ENCODE measurements around the gene RELN. TPM values are rescaled to one million over a fixed set of nuclear protein-coding genes. Genes with fewer than 3 reads are reported as not detected.
A peak's percentile ranks its signal among the peaks of the same experiment; 100 is the strongest.

Gene RELN
- total RNA-seq, 2 donors from 2014 or later, result not detected

GRCh38 chr7:104008107-104008506, 18.6 kb upstream of the RELN start:
- Mint-ChIP-seq H3K36me3 (ENCODE audit: low read depth) (no peaks in the 10 kb centered on the region), H3K9me3 (no peaks in the 10 kb centered on the region), H3K4me1 (no peaks in the 10 kb centered on the region), H3K27me3 (peaks cover 18% of the 10 kb centered on the region), H3K4me3 (no peak overlapping the region), H3K27ac (no peak overlapping the region)
- no peak for ATAC-seq (replicated peaks)

DNA sequence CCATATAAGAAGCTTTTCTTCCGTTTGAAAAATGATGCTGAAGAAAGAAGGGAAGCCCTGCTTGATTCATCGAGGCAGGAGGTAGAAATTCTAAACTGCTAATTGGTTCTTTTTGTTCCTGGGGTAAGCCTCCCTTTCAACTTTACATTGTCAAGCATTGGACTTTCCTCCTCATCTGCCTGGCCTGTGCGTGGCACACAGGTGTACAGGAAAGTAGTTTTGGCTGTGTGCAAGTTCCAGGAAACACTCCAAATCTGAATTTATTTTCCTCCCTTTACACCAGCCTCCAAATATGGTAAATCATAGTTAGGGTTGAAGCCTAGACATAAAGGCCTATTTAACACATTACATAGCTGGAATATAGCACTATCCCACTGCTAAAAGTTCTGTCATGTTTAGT, 18.2 kb upstream of the RELN start:
- H3K27ac Mint-ChIP-seq, result no peak overlapping the region
- no peak for ATAC-seq (replicated peaks)
- H3K9me3 Mint-ChIP-seq, result no peaks in the 10 kb centered on the region
- H3K4me1 Mint-ChIP-seq, result no peaks in the 10 kb centered on the region
- H3K4me3 Mint-ChIP-seq, result no peak overlapping the region
- H3K27me3 Mint-ChIP-seq, result peaks cover 22% of the 10 kb centered on the region
- no peaks in the 10 kb centered on the region for H3K36me3 Mint-ChIP-seq (ENCODE audit: low read depth)

DNA sequence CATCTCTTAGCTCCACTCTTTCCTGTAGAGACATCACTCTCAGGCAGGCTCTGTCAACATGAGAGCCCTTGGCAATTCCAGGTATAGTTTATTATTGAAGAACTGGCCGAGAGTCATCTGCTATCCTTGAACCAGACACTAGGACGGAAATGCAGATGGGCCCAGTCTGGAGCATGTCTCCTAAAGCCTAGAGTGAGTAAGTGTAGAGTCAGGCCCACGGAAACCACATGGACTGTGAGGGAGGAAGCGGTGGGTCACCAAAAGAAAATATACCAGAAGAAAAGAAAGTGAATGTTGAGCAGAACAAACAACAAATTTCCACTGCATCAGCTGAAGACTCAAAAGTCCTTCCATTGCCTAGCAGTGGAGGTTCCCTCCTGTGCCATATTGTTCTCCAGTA, 15.7 kb upstream of the RELN start:
- Mint-ChIP-seq H3K27ac (no peak overlapping the region), H3K9me3 (no peaks in the 10 kb centered on the region), H3K4me1 (no peaks in the 10 kb centered on the region), H3K4me3 (no peak overlapping the region), H3K27me3 (peaks cover 11% of the 10 kb centered on the region), H3K36me3 (ENCODE audit: low read depth) (no peaks in the 10 kb centered on the region)
- no peak for ATAC-seq (replicated peaks)

DNA sequence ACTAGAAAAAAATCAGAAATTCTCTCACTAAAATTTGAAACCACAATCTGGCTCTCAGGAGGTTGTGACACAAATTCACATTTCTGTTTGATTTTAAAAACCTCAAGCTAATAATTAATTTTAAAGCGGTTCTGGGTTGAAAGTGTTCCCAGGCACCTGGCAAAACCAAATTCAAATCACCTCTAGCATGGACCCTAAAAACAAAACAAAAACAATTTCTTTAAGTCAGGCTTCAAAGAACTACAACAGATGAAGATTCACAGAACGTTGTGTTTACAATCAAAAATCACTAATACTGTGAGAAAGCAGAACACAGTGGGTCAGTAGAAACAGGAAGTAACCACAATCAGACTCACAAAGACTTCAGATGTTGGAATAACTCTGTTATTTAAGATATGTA, 7.2 kb upstream of the RELN start:
- H3K9me3 Mint-ChIP-seq, result no peaks in the 10 kb centered on the region
- no peaks in the 10 kb centered on the region for H3K36me3 Mint-ChIP-seq (ENCODE audit: low read depth)
- no peak overlapping the region for H3K27ac Mint-ChIP-seq
- peaks cover 8% of the 10 kb centered on the region for H3K27me3 Mint-ChIP-seq
- H3K4me3 Mint-ChIP-seq, result no peak overlapping the region
- ATAC-seq (replicated peaks), result no peak
- H3K4me1 Mint-ChIP-seq, result no peaks in the 10 kb centered on the region

- no peaks in the 10 kb centered on the region for H3K4me1 Mint-ChIP-seq
- H3K4me3 Mint-ChIP-seq, result no peak overlapping the region
- peaks cover 12% of the 10 kb centered on the region for H3K27me3 Mint-ChIP-seq
- H3K27ac Mint-ChIP-seq, result no peak overlapping the region
- H3K36me3 Mint-ChIP-seq (ENCODE audit: low read depth), result no peaks in the 10 kb centered on the region
- H3K9me3 Mint-ChIP-seq, result no peaks in the 10 kb centered on the region
- no peak for ATAC-seq (replicated peaks)
Measured at GRCh38 chr7:103996017-103996551, 6.6 kb upstream of the RELN start.

DNA sequence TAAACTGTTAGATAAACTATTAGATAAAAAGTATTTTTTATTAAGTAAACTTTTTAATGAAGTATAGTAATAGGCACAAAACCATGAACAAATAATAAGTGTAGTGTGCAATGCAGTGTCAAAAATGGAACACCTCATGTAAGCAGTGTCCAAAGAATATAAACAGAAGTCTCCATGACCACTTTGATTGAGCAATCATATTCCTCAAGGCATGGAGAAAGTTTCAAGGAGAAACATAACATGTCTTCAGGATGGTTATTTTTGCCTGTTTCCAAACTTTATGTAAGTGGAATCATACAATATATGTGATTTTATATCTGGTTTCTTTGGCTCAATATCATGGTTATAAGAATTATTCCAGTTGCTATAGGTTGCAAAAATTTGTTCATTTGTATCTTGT, 6.1 kb upstream of the RELN start:
- no peak for ATAC-seq (replicated peaks)
- Mint-ChIP-seq H3K36me3 (ENCODE audit: low read depth) (no peaks in the 10 kb centered on the region), H3K27ac (no peak overlapping the region), H3K4me3 (no peak overlapping the region), H3K9me3 (no peaks in the 10 kb centered on the region), H3K4me1 (no peaks in the 10 kb centered on the region), H3K27me3 (peaks cover 17% of the 10 kb centered on the region)

GRCh38 chr7:103993551-103993950, 4.1 kb upstream of the RELN start:
- no peaks in the 10 kb centered on the region for H3K4me1 Mint-ChIP-seq
- ATAC-seq (replicated peaks), result no peak
- no peak overlapping the region for H3K4me3 Mint-ChIP-seq
- peaks cover 25% of the 10 kb centered on the region for H3K27me3 Mint-ChIP-seq
- H3K27ac Mint-ChIP-seq, result no peak overlapping the region
- H3K36me3 Mint-ChIP-seq (ENCODE audit: low read depth), result no peaks in the 10 kb centered on the region
- no peaks in the 10 kb centered on the region for H3K9me3 Mint-ChIP-seq

GRCh38 chr7:103991406-103991805, 1.9 kb upstream of the RELN start:
- H3K36me3 Mint-ChIP-seq (ENCODE audit: low read depth), result no peaks in the 10 kb centered on the region
- H3K9me3 Mint-ChIP-seq, result no peaks in the 10 kb centered on the region
- no peak for ATAC-seq (replicated peaks)
- no peak overlapping the region for H3K27ac Mint-ChIP-seq
- H3K4me3 Mint-ChIP-seq, result no peak overlapping the region
- H3K4me1 Mint-ChIP-seq, result no peaks in the 10 kb centered on the region
- H3K27me3 Mint-ChIP-seq, result peaks cover 40% of the 10 kb centered on the region

DNA sequence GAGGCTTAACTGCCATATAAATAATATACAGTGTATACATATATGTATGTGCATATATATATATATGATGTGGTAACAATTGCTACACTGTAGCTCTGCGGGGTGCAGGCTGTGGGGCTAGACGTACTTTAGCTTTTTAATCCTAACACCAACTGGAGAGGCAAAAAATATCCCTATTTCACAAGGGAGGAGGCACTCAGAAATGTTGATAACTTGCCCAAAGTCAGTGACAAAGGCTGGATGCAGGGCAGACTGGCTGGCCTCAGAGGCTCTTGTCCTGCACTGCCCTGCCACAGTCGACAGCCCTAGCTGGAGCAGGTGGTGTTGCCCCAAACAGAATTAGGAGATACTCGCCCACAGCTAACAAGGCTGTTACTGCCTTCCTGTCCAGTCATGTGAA, 1.5 kb upstream of the RELN start:
- no peaks in the 10 kb centered on the region for H3K36me3 Mint-ChIP-seq (ENCODE audit: low read depth)
- H3K27ac Mint-ChIP-seq, result no peak overlapping the region
- peaks cover 40% of the 10 kb centered on the region for H3K27me3 Mint-ChIP-seq
- no peaks in the 10 kb centered on the region for H3K4me1 Mint-ChIP-seq
- ATAC-seq (replicated peaks), result no peak
- H3K9me3 Mint-ChIP-seq, result no peaks in the 10 kb centered on the region
- H3K4me3 Mint-ChIP-seq, result no peak overlapping the region

- Mint-ChIP-seq H3K4me3 (peak overlapping the region; percentile 35), H3K36me3 (ENCODE audit: low read depth) (no peaks in the 10 kb centered on the region), H3K27ac (no peak overlapping the region), H3K27me3 (peaks cover 40% of the 10 kb centered on the region), H3K4me1 (no peaks in the 10 kb centered on the region), H3K9me3 (no peaks in the 10 kb centered on the region)
- no peak for ATAC-seq (replicated peaks)
Measured at GRCh38 chr7:103989785-103990767, 618 bp upstream of the RELN start.

DNA sequence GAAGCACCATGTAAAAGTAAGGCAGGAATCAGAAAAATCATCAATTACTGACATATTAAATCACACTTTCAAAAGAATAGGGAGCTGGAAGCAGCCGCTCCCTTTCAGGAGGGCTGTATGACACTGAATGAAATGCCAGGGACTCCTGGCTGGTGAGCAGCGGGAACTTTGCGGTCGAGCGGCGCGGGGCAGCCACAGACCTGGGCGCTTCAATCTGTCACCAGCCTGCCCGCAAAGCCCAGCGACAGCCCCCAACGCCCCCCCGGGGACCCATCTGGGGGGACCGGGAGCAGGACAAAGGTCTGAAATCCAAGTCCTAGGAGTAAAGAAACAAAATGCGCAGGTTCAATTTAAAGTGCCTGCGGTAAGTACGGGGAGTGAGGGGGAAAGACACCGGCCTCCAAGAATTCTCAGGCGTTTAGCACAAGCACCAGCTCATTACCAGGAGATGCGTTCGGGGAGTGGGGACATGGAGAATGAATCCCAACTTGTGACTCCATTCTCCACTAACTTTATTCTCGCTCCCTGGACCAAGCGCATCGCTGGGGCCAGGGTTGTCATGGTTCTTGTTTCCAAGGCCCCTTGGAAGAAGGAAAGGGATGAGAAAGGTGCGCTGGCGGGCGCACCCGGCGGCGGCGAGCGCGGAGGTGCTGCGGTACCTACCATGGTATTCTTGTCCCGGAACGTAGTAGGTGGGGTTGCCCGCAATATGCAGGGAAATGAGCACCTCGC, 824 bp downstream of the RELN start:
- Mint-ChIP-seq H3K4me3 (peak overlapping the region; percentile 37), H3K27me3 (peaks cover 39% of the 10 kb centered on the region), H3K4me1 (no peaks in the 10 kb centered on the region), H3K9me3 (no peaks in the 10 kb centered on the region), H3K27ac (no peak overlapping the region), H3K36me3 (ENCODE audit: low read depth) (no peaks in the 10 kb centered on the region)
- ATAC-seq (replicated peaks), result no peak

- H3K4me1 Mint-ChIP-seq, result no peaks in the 10 kb centered on the region
- H3K36me3 Mint-ChIP-seq (ENCODE audit: low read depth), result no peaks in the 10 kb centered on the region
- ATAC-seq (replicated peaks), result no peak
- peaks cover 37% of the 10 kb centered on the region for H3K27me3 Mint-ChIP-seq
- no peak overlapping the region for H3K4me3 Mint-ChIP-seq
- H3K27ac Mint-ChIP-seq, result no peak overlapping the region
- no peaks in the 10 kb centered on the region for H3K9me3 Mint-ChIP-seq
Measured at GRCh38 chr7:103987451-103987850, 2.0 kb downstream of the RELN start.

- peaks cover 28% of the 10 kb centered on the region for H3K27me3 Mint-ChIP-seq
- H3K4me3 Mint-ChIP-seq, result no peak overlapping the region
- no peaks in the 10 kb centered on the region for H3K4me1 Mint-ChIP-seq
Measured at GRCh38 chr7:103985565-103986126, 3.8 kb downstream of the RELN start.

GRCh38 chr7:103984050-103984449, 5.4 kb downstream of the RELN start:
- Mint-ChIP-seq H3K4me1 (no peaks in the 10 kb centered on the region), H3K36me3 (ENCODE audit: low read depth) (no peaks in the 10 kb centered on the region), H3K27me3 (peaks cover 27% of the 10 kb centered on the region), H3K27ac (no peak overlapping the region), H3K4me3 (no peak overlapping the region), H3K9me3 (no peaks in the 10 kb centered on the region)
- no peak for ATAC-seq (replicated peaks)

More at GRCh38 chr7:103985565-103986126, 3.8 kb downstream of the RELN start:
- Mint-ChIP-seq H3K9me3 (no peaks in the 10 kb centered on the region), H3K27ac (no peak overlapping the region), H3K36me3 (ENCODE audit: low read depth) (no peaks in the 10 kb centered on the region)
- ATAC-seq (replicated peaks), result no peak
